ENCODE measurements around the gene XBP1.

The XBP1 gene

DNA sequence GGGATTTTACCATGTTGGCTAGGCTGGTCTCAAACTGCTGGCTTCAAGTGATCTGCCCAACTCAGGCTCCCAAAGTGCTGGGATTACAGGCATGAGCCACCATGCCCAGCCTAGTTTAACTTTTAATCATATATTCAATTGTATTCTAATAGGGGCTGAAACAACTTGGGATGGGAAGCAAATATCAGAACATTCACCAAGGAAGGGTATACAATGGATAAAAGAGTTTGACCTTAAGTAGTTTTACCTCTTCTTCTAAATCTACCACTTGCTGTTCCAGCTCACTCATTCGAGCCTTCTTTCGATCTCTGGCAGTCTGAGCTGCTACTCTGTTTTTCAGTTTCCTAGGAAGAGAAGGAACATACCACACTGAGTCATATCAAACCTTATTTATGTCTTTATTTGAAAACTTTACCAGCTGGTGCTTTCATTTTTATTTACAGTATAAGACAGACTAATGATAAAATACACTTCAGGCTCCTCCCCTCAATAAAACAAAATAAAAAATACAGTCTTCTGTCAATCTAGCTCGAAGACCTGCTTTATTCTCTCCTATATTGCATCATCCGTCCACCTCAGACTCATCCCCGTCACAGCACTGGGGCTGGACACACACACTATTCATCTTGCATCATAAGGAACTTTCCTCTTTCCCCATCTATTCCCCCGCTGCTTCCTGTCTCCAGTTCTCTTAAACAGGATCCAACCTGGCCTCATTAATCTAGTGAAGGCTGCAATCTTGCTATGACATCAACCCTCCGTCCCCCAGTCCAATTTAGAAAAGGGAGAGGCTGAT is 1.4 kb downstream of the XBP1 start:
- TF ChIP-seq, protein P1, sequence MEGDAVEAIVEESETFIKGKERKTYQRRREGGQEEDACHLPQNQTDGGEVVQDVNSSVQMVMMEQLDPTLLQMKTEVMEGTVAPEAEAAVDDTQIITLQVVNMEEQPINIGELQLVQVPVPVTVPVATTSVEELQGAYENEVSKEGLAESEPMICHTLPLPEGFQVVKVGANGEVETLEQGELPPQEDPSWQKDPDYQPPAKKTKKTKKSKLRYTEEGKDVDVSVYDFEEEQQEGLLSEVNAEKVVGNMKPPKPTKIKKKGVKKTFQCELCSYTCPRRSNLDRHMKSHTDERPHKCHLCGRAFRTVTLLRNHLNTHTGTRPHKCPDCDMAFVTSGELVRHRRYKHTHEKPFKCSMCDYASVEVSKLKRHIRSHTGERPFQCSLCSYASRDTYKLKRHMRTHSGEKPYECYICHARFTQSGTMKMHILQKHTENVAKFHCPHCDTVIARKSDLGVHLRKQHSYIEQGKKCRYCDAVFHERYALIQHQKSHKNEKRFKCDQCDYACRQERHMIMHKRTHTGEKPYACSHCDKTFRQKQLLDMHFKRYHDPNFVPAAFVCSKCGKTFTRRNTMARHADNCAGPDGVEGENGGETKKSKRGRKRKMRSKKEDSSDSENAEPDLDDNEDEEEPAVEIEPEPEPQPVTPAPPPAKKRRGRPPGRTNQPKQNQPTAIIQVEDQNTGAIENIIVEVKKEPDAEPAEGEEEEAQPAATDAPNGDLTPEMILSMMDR (IDR thresholded peaks at IDR 0.05; ENCODE audit: insufficient read depth, low read length, poor library complexity, severe bottlenecking): no peak
- H3K36me3 ChIP-seq (ENCODE audit: control insufficient read depth, insufficient read depth, low read length): peaks cover 15% of the 10 kb centered on the region
- no peak for DNase-seq (ENCODE audit: extremely low read depth, insufficient read length)

DNA sequence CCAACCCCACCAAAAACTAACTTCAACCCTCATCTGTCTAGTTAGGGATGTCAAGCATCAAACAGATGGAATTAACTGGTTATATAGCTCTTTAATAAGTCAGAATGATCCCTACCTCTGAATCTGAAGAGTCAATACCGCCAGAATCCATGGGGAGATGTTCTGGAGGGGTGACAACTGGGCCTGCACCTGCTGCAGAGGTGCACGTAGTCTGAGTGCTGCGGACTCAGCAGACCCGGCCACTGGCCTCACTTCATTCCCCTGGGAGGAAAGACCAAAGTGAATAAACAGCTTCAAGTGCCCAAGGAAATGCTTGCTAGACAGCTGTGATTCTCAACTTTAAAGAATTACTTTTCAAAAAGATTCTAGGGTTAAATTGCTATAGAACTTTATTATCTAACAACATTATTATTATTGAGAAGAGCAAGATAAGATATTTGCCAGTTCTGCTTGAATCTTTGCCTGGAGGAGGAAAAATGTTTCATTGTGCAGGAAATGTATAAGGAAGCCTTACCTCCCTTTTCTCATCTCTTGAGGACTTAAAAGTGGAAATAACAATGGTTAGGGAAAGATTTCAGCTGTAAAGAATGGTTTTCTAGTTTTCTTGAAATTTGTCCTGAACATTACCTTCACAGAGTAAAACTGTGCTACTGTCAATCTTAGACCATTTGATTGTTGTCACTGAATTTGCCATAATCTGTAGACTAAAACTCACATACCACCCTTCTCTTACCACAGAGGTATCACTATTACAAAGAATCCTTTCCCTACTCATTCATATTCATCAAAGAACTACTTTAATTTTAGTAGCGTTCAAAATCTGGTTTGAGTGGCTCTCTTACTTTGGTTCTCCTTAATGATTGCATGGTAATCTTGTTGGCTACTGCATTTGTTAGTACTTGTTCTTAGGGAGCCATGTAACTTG is 4.2 kb downstream of the XBP1 start:
- Histone ChIP-seq H3K4me3 (replicated peaks; ENCODE audit: low read depth, low read length) (peak overlapping the region; percentile 72), H3K27me3 (replicated peaks; ENCODE audit: control insufficient read depth, insufficient read depth, low read length) (no peaks in the 10 kb centered on the region), H3K36me3 (ENCODE audit: control insufficient read depth, insufficient read depth, low read length) (peaks cover 15% of the 10 kb centered on the region)
- DNase-seq (ENCODE audit: extremely low read depth, insufficient read length): no peak
- TF ChIP-seq, protein P1 (IDR thresholded peaks at IDR 0.05; ENCODE audit: insufficient read depth, low read length, poor library complexity, severe bottlenecking): no peak

More for the DNA sequence above, 1.4 kb downstream of the XBP1 start:
- Histone ChIP-seq H3K4me3 (replicated peaks; ENCODE audit: low read depth, low read length) (peak overlapping the region; percentile 72), H3K27me3 (replicated peaks; ENCODE audit: control insufficient read depth, insufficient read depth, low read length) (no peaks in the 10 kb centered on the region)

DNA sequence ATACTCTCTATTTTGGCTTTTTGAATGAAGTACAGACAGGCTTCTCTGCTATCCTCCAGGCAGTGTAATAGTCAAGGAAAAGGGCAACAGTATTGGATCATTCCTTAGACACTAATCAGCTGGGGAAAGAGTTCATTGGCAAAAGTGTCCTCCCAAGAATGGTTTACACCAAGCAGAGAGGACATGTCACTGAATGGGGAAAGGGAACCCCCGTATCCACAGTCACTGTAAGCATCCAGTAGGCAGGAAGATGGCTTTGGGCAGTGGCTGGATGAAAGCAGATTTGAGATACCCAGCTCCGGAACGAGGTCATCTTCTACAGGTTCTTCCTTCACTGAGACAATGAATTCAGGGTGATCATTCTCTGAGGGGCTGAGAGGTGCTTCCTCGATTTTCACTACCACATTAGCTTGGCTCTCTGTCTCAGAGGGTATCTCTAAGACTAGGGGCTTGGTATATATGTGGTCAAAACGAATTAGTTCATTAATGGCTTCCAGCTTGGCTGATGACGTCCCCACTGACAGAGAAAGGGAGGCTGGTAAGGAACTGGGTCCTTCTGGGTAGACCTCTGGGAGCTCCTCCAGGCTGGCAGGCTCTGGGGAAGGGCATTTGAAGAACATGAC is 5.2 kb downstream of the XBP1 start:
- H3K36me3 ChIP-seq (ENCODE audit: control insufficient read depth, insufficient read depth, low read length): peaks cover 15% of the 10 kb centered on the region

DNA sequence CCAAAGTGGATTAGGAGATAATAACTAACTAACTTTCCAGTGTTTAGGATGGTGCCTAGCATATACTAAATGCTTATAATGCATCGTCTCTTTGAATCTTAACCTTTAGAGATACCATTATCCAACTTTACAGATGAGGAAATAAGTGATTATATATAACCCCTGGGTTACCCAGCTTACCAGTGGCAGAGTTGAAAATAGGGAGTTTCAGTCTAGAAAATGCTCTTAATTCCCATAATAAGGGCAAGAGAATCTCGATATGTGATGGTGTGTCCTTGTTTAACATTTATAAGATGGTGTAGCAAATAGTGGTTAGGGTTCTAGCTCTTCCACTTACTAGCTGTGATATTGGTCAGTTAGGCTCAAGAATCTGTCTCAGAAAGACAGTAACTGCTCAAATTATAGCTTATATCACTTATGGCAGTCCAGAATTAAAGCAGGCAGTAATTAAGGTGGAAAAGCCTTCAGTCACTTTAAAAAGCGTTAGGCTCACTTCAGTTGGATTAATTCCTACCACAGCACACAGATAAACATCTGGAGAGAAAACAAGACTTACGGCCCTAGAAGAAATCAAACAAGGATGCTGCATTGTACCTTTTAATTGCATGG is 6.3 kb downstream of the XBP1 start:
- TF ChIP-seq, protein P1 (IDR thresholded peaks at IDR 0.05; ENCODE audit: insufficient read depth, low read length, poor library complexity, severe bottlenecking): no peak
- Histone ChIP-seq H3K27me3 (replicated peaks; ENCODE audit: control insufficient read depth, insufficient read depth, low read length) (no peaks in the 10 kb centered on the region), H3K4me3 (replicated peaks; ENCODE audit: low read depth, low read length) (no peak overlapping the region), H3K36me3 (ENCODE audit: control insufficient read depth, insufficient read depth, low read length) (peaks cover 15% of the 10 kb centered on the region)
- DNase-seq (ENCODE audit: extremely low read depth, insufficient read length): no peak

More for the DNA sequence above, 5.2 kb downstream of the XBP1 start:
- no peak for DNase-seq (ENCODE audit: extremely low read depth, insufficient read length)
- Histone ChIP-seq H3K27me3 (replicated peaks; ENCODE audit: control insufficient read depth, insufficient read depth, low read length) (no peaks in the 10 kb centered on the region), H3K4me3 (replicated peaks; ENCODE audit: low read depth, low read length) (no peak overlapping the region)
- TF ChIP-seq, protein P1 (IDR thresholded peaks at IDR 0.05; ENCODE audit: insufficient read depth, low read length, poor library complexity, severe bottlenecking): no peak

All from GM06990 (cell line).